Activated naive CD8-positive, alpha-beta T cell treated with anti-CD3 and anti-CD28 coated beads, Interleukin-2, amount 10 ng/mL, durations not matched to agents 7 days and 5 days (primary cell): ENCODE results near the gene IDH3B. TPM values are rescaled to one million over a fixed set of nuclear protein-coding genes. Genes with fewer than 3 reads are reported as not detected.

Experiments
- ATAC-seq: fragments of 150-1000 bp; cut with Tn5 transposase; one replicate; pipeline ENCODE4 v1.10.0; 2021; ENCODE audit warnings: low read depth, moderate library complexity
- POLR2A ChIA-PET: fragments of 350-600 bp; sonication (Branson Sonifier 250); formaldehyde crosslinking; loops from one replicate; lab custom pipeline; 2021; ENCODE audit warnings: antibody characterized with exemption; lab: Charles Lee
- DNase-seq: peaks from one replicate; pipeline ENCODE4 v3.0.0; 2021
- H3K27ac Mint-ChIP-seq: one replicate; pipeline ENCODE4 v1.8.0; 2022; ENCODE audit warnings: mild to moderate bottlenecking, mixed read lengths
- H3K27me3 Mint-ChIP-seq: one replicate; pipeline ENCODE4 v1.8.0; 2022; ENCODE audit warnings: mild to moderate bottlenecking, moderate library complexity, mixed read lengths
- H3K36me3 Mint-ChIP-seq: one replicate; pipeline ENCODE4 v1.8.0; 2021; ENCODE audit warnings: mild to moderate bottlenecking, mixed read lengths
- H3K4me1 Mint-ChIP-seq: one replicate; pipeline ENCODE4 v1.8.0; 2021; ENCODE audit warnings: mixed read lengths
- H3K4me3 Mint-ChIP-seq: one replicate; pipeline ENCODE4 v1.8.0; 2022; ENCODE audit warnings: mild to moderate bottlenecking, moderate library complexity, mixed read lengths
- H3K9me3 Mint-ChIP-seq: one replicate; pipeline ENCODE4 v1.8.0; 2021; ENCODE audit warnings: mixed read lengths
- total RNA-seq, 2 experiments: library from RNA; stranded (reverse); gene quantifications; one replicate each; pipeline ENCODE4 v1.2.3, GENCODE V29; 2021

The IDH3B gene
- total RNA-seq, 2 experiments from 2014 or later, result 95.8 to 96.7 TPM

- H3K4me1 Mint-ChIP-seq, result peaks cover 43% of the 10 kb centered on the region
- POLR2A ChIA-PET, result no interaction called here
- no peak for ATAC-seq
- no peaks in the 10 kb centered on the region for H3K9me3 Mint-ChIP-seq
- no peak for DNase-seq
- H3K4me3 Mint-ChIP-seq, result no peak overlapping the region
- peak overlapping the region; percentile 66 for H3K27ac Mint-ChIP-seq
- peaks cover 51% of the 10 kb centered on the region for H3K36me3 Mint-ChIP-seq
- no peaks in the 10 kb centered on the region for H3K27me3 Mint-ChIP-seq
Observed at GRCh38 chr20:2658414-2659354, 5.3 kb downstream of the IDH3B start.

GRCh38 chr20:2657674-2658073 is 6.3 kb downstream of the IDH3B start:
- no peak for DNase-seq
- Mint-ChIP-seq H3K36me3 (peaks cover 56% of the 10 kb centered on the region), H3K4me3 (no peak overlapping the region), H3K4me1 (peaks cover 37% of the 10 kb centered on the region), H3K27ac (no peak overlapping the region), H3K9me3 (no peaks in the 10 kb centered on the region), H3K27me3 (no peaks in the 10 kb centered on the region)
- no peak for ATAC-seq
- POLR2A ChIA-PET, result no interaction called here

GRCh38 chr20:2657241-2657640 is 6.8 kb downstream of the IDH3B start:
- Mint-ChIP-seq H3K4me1 (peaks cover 36% of the 10 kb centered on the region), H3K9me3 (no peaks in the 10 kb centered on the region), H3K27ac (no peak overlapping the region), H3K27me3 (no peaks in the 10 kb centered on the region), H3K4me3 (no peak overlapping the region), H3K36me3 (peaks cover 55% of the 10 kb centered on the region)
- DNase-seq (no peak), ATAC-seq (no peak)
- POLR2A ChIA-PET, result no interaction called here

GRCh38 chr20:2656471-2657117 is 7.4 kb downstream of the IDH3B start:
- H3K27me3 Mint-ChIP-seq, result no peaks in the 10 kb centered on the region
- H3K4me3 Mint-ChIP-seq, result no peak overlapping the region
- DNase-seq, result no peak
- H3K9me3 Mint-ChIP-seq, result no peaks in the 10 kb centered on the region
- POLR2A ChIA-PET, result interaction anchor here (6.3 kb wide), 1 partner anchor 8 kb away, joined by 86 read pairs; the partner anchor contains the start of gene IDH3B
- H3K36me3 Mint-ChIP-seq, result peaks cover 51% of the 10 kb centered on the region
- peak overlapping the region; percentile 25 for H3K27ac Mint-ChIP-seq
- ATAC-seq, result no peak
- H3K4me1 Mint-ChIP-seq, result peaks cover 33% of the 10 kb centered on the region

GRCh38 chr20:2655331-2656116 is 8.5 kb downstream of the IDH3B start:
- DNase-seq (no peak), ATAC-seq (no peak)
- Mint-ChIP-seq H3K4me3 (no peak overlapping the region), H3K9me3 (no peaks in the 10 kb centered on the region), H3K36me3 (peaks cover 49% of the 10 kb centered on the region), H3K27ac (no peak overlapping the region), H3K4me1 (peaks cover 31% of the 10 kb centered on the region), H3K27me3 (no peaks in the 10 kb centered on the region)
- POLR2A ChIA-PET, result interaction anchor here (6.3 kb wide), 1 partner anchor 9 kb away, joined by 86 read pairs; the partner anchor contains the start of gene IDH3B

- POLR2A ChIA-PET, result interaction anchor here (6.3 kb wide), 1 partner anchor 10 kb away, joined by 86 read pairs; the partner anchor contains the start of gene IDH3B
- peaks cover 49% of the 10 kb centered on the region for H3K36me3 Mint-ChIP-seq
Observed at GRCh38 chr20:2654831-2655230, 9.2 kb downstream of the IDH3B start.

GRCh38 chr20:2654384-2654822 is 9.6 kb downstream of the IDH3B start:
- POLR2A ChIA-PET, result interaction anchor here (6.3 kb wide), 1 partner anchor 11 kb away, joined by 86 read pairs; the partner anchor contains the start of gene IDH3B
- Mint-ChIP-seq H3K4me3 (peak overlapping the region; percentile 89), H3K9me3 (no peaks in the 10 kb centered on the region), H3K27me3 (no peaks in the 10 kb centered on the region), H3K4me1 (peaks cover 39% of the 10 kb centered on the region), H3K36me3 (peaks cover 49% of the 10 kb centered on the region), H3K27ac (peak overlapping the region; percentile 87)
- no peak for DNase-seq
- no peak for ATAC-seq

More at GRCh38 chr20:2654831-2655230, 9.2 kb downstream of the IDH3B start:
- no peak for ATAC-seq
- Mint-ChIP-seq H3K4me3 (peak overlapping the region; percentile 89), H3K4me1 (peaks cover 36% of the 10 kb centered on the region), H3K9me3 (no peaks in the 10 kb centered on the region), H3K27ac (peak overlapping the region; percentile 87), H3K27me3 (no peaks in the 10 kb centered on the region)
- no peak for DNase-seq

GRCh38 chr20:2653556-2654383 is 10.2 kb downstream of the IDH3B start:
- Mint-ChIP-seq H3K4me3 (peak overlapping the region; percentile 89), H3K4me1 (peaks cover 38% of the 10 kb centered on the region), H3K36me3 (peaks cover 45% of the 10 kb centered on the region), H3K27me3 (no peaks in the 10 kb centered on the region), H3K9me3 (no peaks in the 10 kb centered on the region), H3K27ac (peak overlapping the region; percentile 87)
- ATAC-seq (no peak), DNase-seq (no peak)
- POLR2A ChIA-PET, result interaction anchor here (1.0 to 6.3 kb wide), 7 partner anchors 11 to 219 kb away, joined by 3 to 86 read pairs (median 10); partner anchors contain the start of genes IDH3B, PCED1A, PTPRA and SNRPB

GRCh38 chr20:2652724-2653555 is 11.1 kb downstream of the IDH3B start:
- H3K4me1 Mint-ChIP-seq, result peaks cover 35% of the 10 kb centered on the region
- peaks cover 39% of the 10 kb centered on the region for H3K36me3 Mint-ChIP-seq
- ATAC-seq (peak; percentile 53), DNase-seq (no peak)
- peak overlapping the region; percentile 89 for H3K4me3 Mint-ChIP-seq
- POLR2A ChIA-PET, result interaction anchor here (0.9 to 6.3 kb wide), 14 partner anchors 12 to 1803 kb away, joined by 3 to 86 read pairs (median 6); partner anchors contain the start of genes IDH3B, PCED1A, PTPRA and SNRPB
- peak overlapping the region; percentile 87 for H3K27ac Mint-ChIP-seq
- H3K9me3 Mint-ChIP-seq, result no peaks in the 10 kb centered on the region
- no peaks in the 10 kb centered on the region for H3K27me3 Mint-ChIP-seq

GRCh38 chr20:2651772-2652723 is 12.0 kb downstream of the IDH3B start, which contains the start of gene NOP56:
NOP56 (plus strand) TSS chr20:2652632; CDS start chr20:2652661, 29 bp downstream.
- POLR2A ChIA-PET, result interaction anchor here (0.7 to 6.3 kb wide), 18 partner anchors 13 to 1802 kb away, joined by 3 to 86 read pairs (median 4); partner anchors contain the start of genes IDH3B, PCED1A, PTPRA and SNRPB
- H3K36me3 Mint-ChIP-seq, result peaks cover 32% of the 10 kb centered on the region
- ATAC-seq, result peak; percentile 89

More at GRCh38 chr20:2651772-2652723, 12.0 kb downstream of the IDH3B start, which contains the start of gene NOP56:
- Mint-ChIP-seq H3K27ac (peak within 1 kb of the TSS; percentile 87), H3K4me1 (peaks cover 33% of the 10 kb centered on the region), H3K27me3 (no peaks in the 10 kb centered on the region), H3K4me3 (peak within 1 kb of the TSS; percentile 89), H3K9me3 (no peaks in the 10 kb centered on the region)
- DNase-seq, result peak; percentile 99
